ENCODE measurements around the gene POU6F2. TPM values are rescaled to one million over a fixed set of nuclear protein-coding genes. Genes with fewer than 3 reads are reported as not detected.
"Not testable (repeated sequence)": the region's sequence is repeated elsewhere in the genome, so short reads cannot be mapped to it uniquely, and the experiment has no call there.

The POU6F2 gene
- total RNA-seq, 2 donors from 2014 or later: not detected

DNA sequence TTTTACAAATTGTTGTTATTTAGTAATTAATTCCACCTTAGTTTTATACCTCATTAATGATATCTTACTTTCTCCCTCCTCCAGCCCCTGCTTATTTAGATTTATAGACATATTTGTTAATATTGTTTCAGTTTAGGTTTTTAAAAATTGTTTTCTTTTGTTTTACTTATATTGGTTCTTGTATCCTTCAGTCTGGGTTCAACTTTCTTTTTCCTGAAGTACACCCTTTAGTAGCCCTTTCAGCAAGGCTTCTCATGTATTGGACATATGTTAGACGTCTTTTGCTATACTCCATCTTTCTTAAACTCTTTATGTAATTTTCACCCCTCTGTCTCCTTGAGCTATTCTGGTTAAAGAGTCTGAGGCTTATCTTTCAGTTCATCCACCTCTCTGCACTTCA is 12.8 kb upstream of the POU6F2 start:
- DNase-seq (no peak), ATAC-seq (no peak)
- intact Hi-C loops (cut with DNase I, micrococcal nuclease): no loop called here

DNA sequence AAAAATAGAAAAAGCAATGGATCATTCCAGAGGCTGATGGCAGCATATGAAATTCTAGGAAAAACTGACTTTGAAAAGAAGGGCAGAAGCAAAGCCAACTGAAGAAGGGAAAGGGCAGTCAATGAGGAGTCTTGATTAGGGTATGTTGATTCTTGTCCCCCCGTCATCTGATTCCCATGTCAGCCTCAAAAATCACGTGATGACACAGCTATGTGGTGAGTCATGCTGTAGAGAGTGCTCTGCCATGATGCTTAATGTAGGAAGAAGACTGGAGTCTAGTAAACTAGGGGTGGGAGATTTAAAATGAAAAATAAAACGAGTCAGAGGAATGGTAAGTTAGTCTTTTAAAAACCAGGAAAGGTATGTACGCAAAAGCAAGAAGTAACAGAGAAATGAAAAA is 3.9 kb upstream of the POU6F2 start:
- intact Hi-C loops (cut with DNase I, micrococcal nuclease): no loop called here
- DNase-seq (no peak), ATAC-seq (no peak)

DNA sequence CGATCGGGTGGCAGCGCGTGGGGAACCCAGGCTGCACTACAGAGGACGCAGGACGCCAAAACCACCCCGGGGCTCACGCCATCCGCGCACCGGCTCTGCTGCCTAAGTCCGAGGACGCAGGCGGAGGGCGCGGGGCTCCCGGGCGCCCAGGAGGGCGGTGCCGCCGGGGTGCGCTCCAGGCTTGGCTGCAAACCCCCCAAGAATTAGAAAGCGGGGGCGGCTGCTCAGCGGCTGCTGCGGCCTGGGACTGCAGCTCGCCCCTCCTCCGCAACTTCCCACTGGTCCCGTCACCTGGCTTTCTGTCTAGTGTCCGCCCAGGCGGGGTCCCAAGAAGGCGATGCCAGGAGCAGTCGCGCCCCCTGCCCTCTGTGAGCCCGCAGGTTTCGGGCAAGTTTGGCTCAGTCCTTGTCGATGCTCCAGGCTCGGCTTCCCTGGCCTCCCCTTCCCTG is 1.7 kb upstream of the POU6F2 start:
- no peak for DNase-seq
- no peak for ATAC-seq

DNA sequence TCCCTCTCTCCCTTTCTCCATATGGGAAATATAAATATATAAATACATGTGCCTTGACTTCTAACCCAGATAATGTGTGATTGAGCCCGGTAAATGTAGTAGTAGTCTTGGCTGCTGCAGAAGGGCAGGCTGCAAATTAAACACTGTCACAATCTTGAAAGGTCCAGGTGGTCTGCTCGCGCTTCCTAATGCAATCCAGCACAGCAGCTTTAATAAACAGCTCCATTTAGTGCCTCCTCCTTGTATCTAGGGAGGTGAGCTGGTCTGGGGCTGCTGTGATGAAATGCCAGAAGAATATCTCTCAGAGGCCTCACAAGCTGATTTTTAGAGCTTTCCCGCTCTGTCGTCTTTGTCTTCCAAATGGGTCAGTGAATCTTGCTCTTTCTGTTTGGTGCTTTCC is 782 bp downstream of the POU6F2 start:
- intact Hi-C loops (cut with DNase I, micrococcal nuclease): no loop called here
- DNase-seq (no peak), ATAC-seq (no peak)

More for the DNA sequence above, 1.7 kb upstream of the POU6F2 start:
- intact Hi-C loops (cut with DNase I, micrococcal nuclease): no loop called here

DNA sequence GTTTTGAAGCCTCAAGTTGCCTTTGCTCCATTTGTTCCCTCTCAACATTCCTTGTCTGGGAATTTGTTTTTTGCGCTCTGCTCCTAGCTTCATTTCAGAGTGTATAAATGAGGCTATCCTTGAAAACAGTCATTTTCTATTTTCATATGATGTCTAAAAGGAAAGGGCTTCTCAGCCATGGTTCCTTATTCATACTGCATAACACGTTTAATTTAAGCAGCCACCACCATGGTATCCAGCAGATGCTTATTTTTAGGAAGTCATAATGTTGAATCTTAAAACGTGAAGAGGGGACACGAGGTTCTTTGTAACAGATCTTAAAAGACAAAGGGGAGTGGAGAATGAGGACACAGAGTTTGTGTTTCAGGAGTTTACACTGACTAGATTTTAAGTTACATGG is 14.5 kb downstream of the POU6F2 start:
- intact Hi-C loops (cut with DNase I, micrococcal nuclease): no loop called here
- ATAC-seq (no peak), DNase-seq (no peak)

DNA sequence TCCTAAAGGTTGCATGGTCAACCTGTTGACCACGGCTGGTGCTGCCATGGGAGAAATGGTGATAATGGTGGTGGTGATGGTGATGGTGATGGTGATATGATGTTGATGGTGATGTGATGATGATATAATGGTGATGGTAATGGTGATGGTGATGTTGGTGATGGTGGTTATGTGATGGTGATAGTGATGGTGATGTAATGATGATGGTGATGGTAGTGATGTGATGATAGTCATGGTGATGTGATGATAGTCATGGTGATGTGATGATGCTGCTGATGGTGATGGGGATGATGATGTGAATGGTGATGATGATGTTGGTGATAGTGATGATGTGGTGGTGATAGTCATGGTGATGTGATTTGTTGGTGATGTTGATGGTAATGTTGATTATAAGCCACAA is 23.9 kb downstream of the POU6F2 start:
- ATAC-seq: no peak
- no peak for DNase-seq
- intact Hi-C loops (cut with DNase I, micrococcal nuclease): no loop called here

DNA sequence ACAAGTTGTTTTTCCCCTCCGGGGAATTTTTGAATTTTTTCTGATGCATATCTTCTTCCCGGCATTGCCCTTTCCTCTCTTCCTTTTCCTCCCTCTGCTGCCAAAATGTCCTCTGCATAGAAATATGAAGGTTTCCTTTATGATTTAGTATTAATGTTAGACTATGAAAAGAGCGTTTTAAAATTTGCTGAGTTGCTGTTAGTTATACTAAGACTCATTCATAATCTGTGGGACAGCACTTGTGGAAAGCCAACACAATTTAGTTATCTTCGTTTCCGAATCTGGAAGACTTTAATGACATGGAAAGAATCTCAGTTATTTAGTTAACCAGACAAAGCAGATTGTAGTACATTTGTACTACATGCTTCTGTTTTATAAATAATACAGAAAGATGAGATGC is 25.0 kb downstream of the POU6F2 start:
- DNase-seq (no peak), ATAC-seq (no peak)
- intact Hi-C loops (cut with DNase I, micrococcal nuclease): no loop called here

DNA sequence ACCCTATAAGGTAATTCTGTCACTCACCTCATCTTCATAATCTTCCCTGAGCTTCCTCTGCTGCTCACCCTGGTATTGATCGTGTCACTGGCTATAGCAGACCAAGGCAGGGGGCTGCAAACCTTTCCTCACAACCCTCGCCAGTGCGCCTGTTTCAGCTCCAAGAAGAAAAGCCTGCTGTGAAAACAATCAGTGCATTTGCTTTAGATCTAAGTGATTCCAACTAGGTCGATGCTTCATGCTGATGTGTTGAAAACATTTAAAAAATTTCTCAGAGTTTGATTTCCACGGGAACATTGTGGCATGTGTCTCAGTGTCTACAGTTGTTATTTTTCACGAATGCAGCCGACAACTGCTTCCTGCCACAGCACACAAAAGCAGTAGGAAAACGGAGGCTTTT is 27.3 kb downstream of the POU6F2 start:
- DNase-seq (no peak), ATAC-seq (no peak)
- intact Hi-C loops (cut with DNase I, micrococcal nuclease): no loop called here

DNA sequence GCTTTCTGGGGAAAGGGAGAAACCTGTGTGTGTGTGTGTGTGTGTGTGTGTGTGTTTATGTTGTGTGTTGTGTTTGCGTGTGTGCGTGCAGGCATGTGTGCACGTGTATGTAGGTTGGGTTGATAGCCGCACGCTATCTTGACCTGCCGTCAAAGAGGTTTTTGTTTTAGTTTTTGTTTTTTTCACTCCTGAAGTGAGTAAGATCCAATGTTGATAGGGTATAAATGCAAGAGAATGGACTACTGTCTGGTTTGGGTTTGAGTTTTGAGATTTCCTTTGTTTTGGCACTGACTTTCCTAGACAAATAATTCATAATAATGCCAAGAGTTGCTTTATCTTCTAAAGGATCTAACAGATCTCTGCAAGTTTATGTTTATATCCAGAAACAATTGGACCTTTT is 27.8 kb downstream of the POU6F2 start:
- ATAC-seq (no peak), DNase-seq (no peak)
- intact Hi-C loops (cut with DNase I, micrococcal nuclease): no loop called here

DNA sequence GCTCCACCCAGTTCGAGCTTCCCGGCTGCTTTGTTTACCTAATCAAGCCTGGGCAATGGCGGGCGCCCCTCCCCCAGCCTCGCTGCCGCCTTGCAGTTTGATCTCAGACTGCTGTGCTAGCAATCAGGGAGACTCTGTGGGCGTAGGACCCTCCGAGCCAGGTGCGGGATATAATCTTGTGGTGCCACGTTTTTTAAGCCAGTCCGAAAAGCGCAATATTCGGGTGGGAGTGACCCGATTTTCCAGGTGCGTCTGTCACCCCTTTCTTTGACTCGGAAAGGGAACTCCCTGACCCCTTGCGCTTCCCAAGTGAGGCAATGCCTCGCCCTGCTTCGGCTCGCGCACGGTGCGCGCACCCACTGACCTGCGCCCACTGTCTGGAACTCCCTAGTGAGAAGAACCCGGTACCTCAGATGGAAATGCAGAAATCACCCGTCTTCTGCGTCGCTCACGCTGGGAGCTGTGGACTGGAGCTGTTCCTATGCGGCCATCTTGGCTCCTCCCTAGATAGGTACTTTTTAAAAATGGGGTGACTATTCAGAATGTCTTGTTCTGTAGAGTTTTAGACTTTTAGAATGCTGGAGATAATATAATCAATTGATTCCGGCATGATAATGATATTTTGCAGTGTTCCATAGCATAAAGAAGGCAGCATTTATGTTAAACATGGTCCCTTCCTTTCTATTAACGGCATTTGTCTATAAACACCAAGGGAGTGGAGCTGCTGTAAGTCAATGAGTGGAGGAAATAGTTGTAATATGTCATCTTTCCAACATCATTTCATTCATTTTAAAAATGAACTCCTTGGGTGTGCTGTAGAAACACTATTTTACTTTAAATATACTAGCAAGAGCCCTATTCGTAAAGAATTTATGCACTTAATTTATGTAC is 35.6 kb downstream of the POU6F2 start:
- intact Hi-C loops (cut with DNase I, micrococcal nuclease); ATAC-seq; DNase-seq: not testable (repeated sequence)

DNA sequence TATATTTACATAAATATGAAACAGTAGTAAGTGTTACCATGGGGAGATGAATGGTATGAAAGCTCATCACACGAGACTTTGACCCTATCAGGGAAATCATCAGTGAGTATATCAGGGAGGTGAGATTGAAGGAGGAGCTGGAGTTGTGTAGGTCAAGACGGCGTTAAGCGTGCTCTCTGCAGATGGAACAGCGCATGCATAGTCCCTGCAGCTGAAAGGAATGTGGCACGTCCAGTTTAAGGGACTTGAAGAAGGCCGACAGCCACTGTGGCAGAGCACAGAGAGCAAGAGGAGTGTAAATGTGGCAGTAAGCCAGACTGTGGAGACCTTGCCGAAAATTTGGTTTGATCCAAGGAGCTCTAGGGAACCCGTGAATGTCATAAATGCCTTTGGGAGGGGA is 38.9 kb downstream of the POU6F2 start:
- DNase-seq: peak in 1 of 2 donors; percentile 25
- peak; percentile 80 for ATAC-seq
- intact Hi-C loops (cut with DNase I, micrococcal nuclease): no loop called here

DNA sequence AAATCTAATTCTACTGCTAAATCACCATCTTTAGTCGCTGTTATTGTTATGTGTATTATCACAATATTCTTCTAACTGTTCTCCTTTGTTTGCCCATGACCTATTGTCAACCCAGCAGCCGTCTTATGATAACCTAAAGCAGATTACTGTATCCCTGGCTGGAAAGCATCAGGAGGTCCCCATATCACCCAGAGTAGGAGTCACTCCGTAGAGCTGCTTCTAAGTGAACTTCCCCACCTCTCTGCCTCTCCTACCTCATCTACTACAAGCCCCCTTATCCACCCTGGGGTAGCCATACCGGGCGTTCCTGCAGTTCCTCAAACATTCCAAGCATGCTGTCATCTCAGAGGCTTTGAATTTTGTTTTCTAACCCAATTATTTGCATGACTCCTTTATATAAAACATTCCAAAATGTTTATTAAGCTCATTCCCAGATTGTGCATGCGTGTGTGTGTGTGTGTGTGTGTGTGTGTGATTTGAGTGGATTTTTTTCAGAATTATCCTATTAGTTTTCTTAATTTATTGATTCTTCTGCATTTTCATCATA is 39.7 kb downstream of the POU6F2 start:
- intact Hi-C loops (cut with DNase I, micrococcal nuclease): no loop called here
- DNase-seq: no peak
- ATAC-seq: no peak

DNA sequence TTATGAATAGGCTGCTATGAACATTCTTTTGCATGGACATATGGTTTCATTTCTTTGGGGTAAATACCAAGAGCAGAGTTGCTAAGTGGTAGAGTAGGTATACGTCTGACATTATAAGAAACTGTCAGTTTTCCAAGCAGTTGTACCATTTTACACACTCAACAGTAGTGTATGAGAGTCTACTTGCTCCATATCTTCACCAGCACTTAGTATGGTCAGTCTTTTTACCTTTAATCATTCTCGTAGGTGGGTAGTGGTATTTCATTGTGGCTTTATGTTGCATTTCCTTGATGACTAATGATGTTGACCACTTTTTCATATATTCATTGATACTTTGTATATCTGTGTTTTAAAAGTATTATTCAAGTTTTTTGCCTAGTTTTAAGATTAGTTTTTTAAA is 45.1 kb downstream of the POU6F2 start:
- no peak for ATAC-seq
- intact Hi-C loops (cut with DNase I, micrococcal nuclease): no loop called here
- DNase-seq: no peak

DNA sequence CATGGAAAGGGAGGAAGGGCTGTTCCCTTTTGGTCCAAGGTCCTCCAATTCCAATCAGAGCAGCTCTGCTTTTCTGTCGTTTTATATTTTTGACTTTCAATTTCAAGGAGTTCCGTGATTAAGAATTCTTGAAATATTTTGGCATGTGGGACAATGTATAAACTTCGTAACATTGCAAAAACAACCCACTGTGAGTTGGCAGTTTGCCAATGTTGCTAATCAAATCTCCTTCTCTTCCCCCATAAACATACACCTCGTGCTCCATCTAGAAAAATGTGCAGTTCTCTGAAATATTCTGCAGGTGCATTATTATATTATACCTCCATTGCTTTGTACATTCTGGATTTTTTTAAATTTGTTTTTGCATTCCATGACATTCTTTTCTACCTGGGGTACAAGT is 49.8 kb downstream of the POU6F2 start:
- DNase-seq: no peak
- no peak for ATAC-seq
- intact Hi-C loops (cut with DNase I, micrococcal nuclease): no loop called here

DNA sequence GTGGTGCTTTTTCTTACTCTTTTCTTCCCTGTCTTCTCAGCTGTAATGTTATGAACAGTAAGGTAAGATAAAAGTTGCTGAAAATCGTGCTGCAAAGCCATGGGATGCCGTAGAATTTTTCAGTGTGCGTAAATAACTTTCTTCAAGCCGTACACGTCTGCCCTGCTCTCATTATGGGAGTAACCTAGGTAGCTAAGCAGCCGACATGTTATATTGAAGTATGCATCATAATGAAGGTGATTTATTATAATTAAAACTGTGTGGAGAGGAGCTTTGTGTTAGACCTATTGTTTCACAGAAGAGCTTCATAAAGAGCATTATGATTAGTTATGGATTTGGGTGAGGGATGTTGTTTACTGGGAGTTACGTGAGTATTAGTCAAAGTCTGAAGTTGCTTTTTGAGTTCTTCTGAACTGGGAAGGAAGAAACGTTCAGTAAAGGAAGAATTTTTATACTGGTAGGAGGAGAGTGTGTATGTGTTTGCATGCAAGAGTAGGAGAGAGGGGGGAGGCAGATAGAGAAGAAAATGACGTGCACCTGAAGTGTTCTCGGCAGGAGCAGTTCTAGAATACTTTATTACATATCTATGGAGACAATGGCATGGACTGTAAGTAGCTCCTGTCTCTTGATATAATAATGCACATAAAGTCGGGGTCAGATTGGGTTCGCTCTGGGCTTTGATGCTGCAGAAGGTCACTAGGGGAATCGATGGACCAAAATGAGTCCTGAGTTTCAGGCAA is 56.3 kb downstream of the POU6F2 start:
- intact Hi-C loops (cut with DNase I, micrococcal nuclease): no loop called here
- DNase-seq (no peak), ATAC-seq (no peak)

DNA sequence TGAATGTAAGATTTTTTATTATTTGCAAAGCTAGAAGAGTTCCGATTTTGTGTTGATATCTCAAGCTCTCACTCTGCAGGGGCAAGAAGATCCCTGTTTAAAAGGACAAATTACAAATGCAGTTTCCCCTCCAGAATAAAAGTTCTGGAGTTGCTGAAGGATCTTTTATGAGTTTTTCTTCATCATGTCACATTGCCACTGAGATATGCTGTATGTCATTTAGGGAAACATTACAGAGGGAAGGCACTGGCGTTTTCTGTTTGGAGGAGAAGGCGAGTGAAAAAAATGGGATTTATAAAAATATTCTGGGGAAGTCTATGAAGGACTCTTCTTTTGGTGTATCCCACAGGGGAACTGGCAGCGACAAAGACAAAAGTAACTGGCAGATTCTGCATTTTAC is 57.4 kb downstream of the POU6F2 start:
- intact Hi-C loops (cut with DNase I, micrococcal nuclease): no loop called here
- DNase-seq (no peak), ATAC-seq (no peak)

DNA sequence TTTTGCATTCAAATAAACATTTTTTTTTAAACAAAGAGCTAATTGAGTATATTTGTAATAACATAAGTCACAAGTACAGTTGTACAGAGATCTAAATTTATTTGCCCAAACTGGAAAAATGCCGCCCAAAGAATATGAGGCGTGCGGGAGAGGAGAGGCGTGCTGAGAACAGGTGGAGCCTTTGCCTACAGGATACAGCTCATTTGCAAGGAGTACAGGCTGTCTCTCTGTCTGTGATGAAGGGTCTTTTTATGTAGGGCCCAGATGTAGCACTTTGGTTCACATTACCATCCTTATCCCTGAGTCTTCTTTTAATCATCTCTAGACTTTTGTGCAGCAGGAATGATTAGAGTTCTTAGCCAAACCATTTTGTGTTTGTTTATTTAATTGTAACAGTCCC is 58.2 kb downstream of the POU6F2 start:
- intact Hi-C loops (cut with DNase I, micrococcal nuclease): no loop called here
- ATAC-seq (no peak), DNase-seq (no peak)

DNA sequence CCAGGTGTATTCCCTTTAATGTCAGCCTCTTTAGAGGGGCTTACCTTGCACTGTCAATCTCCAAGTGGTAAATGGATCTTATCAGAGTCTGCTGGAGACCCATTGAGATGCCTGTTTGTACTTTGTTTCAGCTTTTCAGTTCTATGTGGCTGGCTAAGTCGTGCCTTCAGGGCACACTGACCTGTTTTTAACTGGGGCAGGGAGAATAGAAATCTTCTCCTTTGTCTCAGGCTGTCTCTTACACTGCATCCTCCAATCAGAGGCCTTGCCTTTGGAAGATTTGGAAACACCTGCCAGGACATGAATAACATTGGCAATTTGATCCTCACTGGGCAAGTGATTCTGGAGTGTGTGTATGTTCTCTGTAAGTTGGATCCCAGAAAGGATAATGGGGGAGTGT is 65.0 kb downstream of the POU6F2 start:
- ATAC-seq (no peak), DNase-seq (no peak)
- intact Hi-C loops (cut with DNase I, micrococcal nuclease): no loop called here

DNA sequence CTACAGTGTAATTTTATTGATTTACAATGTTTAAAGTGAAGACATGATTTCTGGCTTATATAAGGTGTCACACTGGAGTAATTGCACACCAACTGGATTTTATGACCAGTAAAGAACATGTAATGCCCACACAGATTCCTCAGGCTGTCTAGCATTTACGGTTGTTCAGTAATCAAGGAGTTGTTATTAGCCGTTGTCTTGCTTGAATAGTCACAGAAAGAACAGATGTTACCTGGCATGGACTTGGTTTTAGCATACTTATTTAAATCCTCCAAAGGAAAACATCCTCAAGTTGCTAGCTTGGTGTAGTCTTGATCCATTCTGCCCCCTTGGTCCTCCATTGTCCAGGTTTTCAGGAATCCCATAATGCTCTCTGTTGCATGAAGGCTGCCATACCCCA is 65.8 kb downstream of the POU6F2 start:
- ATAC-seq (no peak), DNase-seq (no peak)
- intact Hi-C loops (cut with DNase I, micrococcal nuclease): no loop called here

DNA sequence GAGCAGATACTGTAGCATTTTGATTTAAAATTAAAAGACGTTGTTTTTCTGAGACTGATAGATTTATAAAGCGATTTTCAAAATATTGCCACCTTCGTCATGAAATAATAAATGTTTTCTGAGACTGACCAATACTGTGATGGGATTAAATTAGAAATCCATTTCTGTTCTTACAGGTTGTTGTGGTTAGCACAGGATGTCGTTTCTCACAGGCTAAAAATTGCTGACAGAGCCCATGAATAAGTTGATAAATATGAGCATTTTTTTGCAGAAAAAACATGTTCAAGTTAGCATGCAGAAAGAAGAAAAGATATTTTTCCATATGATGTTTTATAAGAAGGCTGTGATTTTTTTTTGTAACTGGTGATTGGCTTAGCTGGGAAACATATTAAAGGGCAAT is 66.8 kb downstream of the POU6F2 start:
- ATAC-seq: no peak
- no peak for DNase-seq
- intact Hi-C loops (cut with DNase I, micrococcal nuclease): no loop called here

All from left colon (tissue), 2 donors.